Measurements from ENCODE around the gene YY1.
"Not testable (repeated sequence)": the region's sequence is repeated elsewhere in the genome, so short reads cannot be mapped to it uniquely, and the experiment has no call there.

Gene YY1

DNA sequence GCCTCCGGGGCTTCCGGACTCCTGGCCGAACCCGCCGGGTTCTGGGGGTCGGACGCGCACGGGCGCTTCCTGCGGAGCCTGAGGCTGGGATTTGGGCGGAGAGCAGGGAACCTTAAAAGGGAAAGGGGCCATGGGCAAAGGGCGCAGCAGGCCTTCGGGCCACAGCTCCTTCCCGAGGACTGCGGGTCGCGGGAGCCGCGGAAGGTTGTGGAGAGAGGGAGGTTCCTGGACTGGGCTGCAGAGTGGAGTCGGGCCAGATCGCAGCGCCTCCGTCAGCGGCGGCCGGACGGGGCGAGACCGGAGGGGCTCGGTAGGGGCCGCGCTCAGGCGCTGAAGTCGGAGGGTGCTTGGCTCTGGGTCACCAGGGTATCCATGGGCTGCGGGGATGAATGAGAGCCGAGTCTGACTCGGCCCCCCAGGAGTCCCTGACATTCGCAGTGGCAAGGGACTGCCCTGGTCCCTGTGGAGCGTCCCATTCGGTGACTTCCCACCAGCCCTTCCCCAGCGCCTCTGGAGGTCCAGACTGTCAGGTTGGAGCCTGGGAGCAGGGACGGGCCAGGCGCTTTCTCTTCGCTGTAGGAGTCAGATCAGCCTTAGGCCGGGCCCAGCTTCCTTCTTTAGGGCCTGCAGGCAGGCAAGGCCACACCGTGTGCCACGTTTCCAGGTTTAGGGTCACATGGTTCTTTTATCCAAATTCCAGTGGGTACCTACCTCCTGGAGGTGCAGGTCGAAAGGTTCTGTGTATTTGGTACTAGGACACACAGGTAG is 68.2 kb downstream of the YY1 start:
- peak overlapping the region; percentile 63 for H3K4me3 ChIP-seq (ENCODE audit: low read length)
- TF ChIP-seq, protein P1, sequence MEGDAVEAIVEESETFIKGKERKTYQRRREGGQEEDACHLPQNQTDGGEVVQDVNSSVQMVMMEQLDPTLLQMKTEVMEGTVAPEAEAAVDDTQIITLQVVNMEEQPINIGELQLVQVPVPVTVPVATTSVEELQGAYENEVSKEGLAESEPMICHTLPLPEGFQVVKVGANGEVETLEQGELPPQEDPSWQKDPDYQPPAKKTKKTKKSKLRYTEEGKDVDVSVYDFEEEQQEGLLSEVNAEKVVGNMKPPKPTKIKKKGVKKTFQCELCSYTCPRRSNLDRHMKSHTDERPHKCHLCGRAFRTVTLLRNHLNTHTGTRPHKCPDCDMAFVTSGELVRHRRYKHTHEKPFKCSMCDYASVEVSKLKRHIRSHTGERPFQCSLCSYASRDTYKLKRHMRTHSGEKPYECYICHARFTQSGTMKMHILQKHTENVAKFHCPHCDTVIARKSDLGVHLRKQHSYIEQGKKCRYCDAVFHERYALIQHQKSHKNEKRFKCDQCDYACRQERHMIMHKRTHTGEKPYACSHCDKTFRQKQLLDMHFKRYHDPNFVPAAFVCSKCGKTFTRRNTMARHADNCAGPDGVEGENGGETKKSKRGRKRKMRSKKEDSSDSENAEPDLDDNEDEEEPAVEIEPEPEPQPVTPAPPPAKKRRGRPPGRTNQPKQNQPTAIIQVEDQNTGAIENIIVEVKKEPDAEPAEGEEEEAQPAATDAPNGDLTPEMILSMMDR (IDR thresholded peaks at IDR 0.05; ENCODE audit: insufficient read depth, low read depth, low read length, missing control alignments): no peak
- peak; percentile 24 for DNase-seq (ENCODE audit: low read depth)

DNA sequence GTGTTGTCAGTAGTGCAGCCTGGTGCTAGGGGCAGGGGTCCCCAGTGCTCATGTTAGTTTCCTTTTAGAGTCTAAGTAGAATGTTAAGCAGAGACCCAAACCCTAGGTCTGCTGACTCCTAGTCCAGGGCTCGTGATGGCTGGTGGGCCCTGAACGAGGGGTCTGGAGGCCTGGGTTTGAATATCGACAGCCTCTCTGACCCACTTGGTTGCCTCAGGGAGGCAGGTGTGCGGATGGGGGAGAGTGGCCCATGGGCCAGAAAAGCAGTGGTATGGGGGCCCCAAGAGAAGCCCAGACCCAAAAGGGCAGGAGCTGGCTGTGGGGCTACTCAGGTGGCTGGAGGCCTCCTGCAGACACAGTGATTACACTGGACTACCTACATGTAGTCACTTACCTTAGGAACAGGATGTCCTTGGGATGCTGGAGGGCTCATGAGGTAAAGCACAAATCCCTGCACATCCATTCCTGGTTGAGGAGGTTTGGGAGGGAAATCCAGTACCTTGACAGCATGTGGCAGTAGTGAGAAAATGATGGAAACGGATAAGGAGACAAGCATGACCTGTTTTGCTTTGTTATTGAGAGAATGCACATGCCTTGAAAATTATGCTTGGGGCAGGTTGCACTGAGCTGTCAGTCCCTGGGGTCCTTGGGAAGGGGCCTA is 69.0 kb downstream of the YY1 start:
- TF ChIP-seq, protein P1 (IDR thresholded peaks at IDR 0.05; ENCODE audit: insufficient read depth, low read depth, low read length, missing control alignments): no peak
- H3K4me3 ChIP-seq (ENCODE audit: low read length): peak overlapping the region; percentile 63
- DNase-seq (ENCODE audit: low read depth): peak; percentile 41

GRCh38 chr14:100308427-100308792 is 69.5 kb downstream of the YY1 start:
- not testable (repeated sequence) for DNase-seq (ENCODE audit: low read depth); H3K4me3 ChIP-seq (ENCODE audit: low read length)

- H3K4me3 ChIP-seq (ENCODE audit: low read length): no peak overlapping the region
- no peak for DNase-seq (ENCODE audit: low read depth)
- TF ChIP-seq, protein P1 (IDR thresholded peaks at IDR 0.05; ENCODE audit: insufficient read depth, low read depth, low read length, missing control alignments): no peak
These were observed 70.2 kb downstream of the YY1 start for GRCh38 chr14:100309028-100309737.

DNA sequence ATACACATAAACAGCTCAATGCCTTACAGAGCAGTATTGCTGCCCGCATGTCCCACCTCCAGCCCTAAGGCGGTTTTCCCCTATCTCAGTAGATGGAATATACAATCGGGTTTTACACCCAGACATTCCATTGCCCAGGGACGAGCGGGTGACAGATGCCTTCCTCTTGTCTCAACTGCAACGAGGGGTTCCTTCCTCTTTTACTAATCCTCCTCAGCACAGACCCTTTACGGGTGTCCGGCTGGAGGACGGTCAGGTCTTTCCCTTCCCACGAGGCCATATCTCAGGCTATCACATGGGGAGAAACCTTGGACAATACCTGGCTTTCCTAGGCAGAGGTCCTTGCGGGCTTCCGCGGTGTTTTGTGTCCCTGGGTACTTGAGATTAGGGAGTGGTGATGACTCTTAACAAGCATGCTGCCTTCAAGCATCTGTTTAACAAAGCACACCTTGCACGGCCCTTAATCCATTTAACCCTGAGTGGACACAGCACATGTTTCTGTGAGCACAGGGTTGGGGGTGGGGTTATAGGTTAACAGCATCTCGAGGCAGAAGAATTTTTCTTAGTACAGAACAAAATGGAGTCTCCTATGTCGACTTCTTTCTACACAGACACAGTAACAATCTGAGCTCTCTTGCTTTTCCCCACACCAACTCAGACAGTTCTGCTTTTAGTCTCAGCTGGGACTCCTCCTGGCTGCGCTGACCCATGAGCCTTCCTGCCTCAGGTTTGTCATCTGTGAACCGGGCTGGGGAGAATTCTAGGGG is 73.3 kb downstream of the YY1 start:
- H3K4me3 ChIP-seq (ENCODE audit: low read length); DNase-seq (ENCODE audit: low read depth): not testable (repeated sequence)

DNA sequence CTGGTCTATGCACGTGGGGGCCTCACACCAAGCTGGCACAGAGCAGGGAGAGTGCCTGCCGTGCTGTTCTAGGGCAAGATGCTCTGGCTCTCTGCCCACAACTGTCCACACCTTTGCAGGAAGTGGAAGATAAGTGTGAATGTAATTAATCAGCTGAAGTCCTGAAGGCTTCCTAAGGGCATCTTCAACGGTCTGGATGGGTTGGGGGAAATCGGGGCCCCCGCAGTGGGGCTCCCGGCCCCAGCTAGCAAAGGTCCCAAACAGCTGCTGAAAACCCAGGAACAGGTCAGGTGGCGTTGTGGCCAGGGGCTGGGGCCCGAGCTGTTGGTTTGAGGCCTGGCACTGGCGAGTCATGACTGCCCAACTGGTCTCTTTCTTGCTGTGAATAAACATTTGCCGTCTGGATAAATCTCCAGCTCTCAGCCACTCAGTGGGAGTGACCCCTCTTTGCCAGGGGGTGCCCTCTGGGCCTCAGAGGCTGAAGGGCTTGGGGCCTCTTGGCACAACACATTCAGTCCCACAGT is 74.0 kb downstream of the YY1 start:
- H3K4me3 ChIP-seq (ENCODE audit: low read length): no peak overlapping the region
- TF ChIP-seq, protein P1 (IDR thresholded peaks at IDR 0.05; ENCODE audit: insufficient read depth, low read depth, low read length, missing control alignments): no peak
- no peak for DNase-seq (ENCODE audit: low read depth)

DNA sequence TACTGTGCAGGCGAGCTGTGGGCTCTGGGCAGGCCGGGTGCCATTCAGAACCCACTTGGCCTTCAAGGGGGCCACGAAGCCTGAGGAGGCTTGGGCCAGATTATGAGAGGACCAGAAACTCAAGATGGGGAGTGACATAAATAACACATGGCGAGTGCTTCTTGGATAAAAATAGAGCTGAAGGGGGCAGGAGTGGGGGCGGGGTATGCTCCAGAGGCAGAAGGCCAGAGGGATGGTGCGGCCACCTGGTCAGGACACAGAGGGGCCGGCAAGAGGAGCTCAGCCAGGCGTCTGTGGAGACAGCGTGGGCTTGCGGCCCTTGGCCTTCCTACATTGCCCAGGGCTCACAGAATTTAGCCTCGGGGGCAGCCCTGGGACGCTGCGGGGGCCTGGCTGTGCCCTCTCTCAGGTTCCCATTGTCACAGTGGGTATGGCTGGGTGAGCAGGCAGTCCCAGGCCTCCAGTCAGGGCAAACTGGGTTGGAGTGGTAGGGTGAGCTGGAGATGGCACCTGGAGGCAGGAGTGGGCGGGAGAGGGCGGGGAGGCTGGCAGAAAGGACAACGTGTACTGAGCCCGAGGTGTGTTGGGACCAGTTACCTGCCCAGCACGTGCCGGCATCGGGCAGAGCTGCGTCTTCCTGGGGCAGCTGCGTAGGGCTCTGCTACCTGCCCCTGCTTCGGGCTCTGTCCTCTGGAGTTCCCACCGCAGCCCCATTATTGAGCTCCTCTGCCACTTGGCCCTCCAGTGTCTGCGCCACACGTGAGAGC is 74.7 kb downstream of the YY1 start:
- DNase-seq (ENCODE audit: low read depth): peak; percentile 17
- H3K4me3 ChIP-seq (ENCODE audit: low read length): no peak overlapping the region
- TF ChIP-seq, protein P1 (IDR thresholded peaks at IDR 0.05; ENCODE audit: insufficient read depth, low read depth, low read length, missing control alignments): no peak

Measured in epithelial cell of esophagus (primary cell).